HEK293 (cell line): ENCODE results near the gene LRP10.

Source experiments
- CTCF ChIA-PET: fragments of 350-600 bp; formaldehyde crosslinking; extraction: SDS; loops from one replicate; lab custom pipeline; 2021; ENCODE audit warnings: antibody characterized with exemption; lab: Yijun Ruan, JAX
- POLR2A ChIA-PET: fragments of 300-600 bp; formaldehyde crosslinking; extraction: SDS; loops from one replicate; lab custom pipeline; 2020; ENCODE audit warnings: antibody characterized with exemption, inconsistent platforms; lab: Yijun Ruan, JAX
- H3K27ac ChIP-seq: fragments of 200-500 bp; sonication (Bioruptor generic); 2 replicates; pipeline ENCODE4 v1.5.1; 2014; ENCODE audit warnings: low read depth, low read length, control low read depth, inconsistent platforms; ENCODE audit errors: extremely low read depth
- H3K36me3 ChIP-seq, 2 experiments: fragments of 200-500 bp in 1 of 2; sonication (Bioruptor generic) in 1 of 2; 1 replicate in 1 of 2; 2 replicates in 1 of 2; pipeline ENCODE4 v1.5.1; 2014 to 2017; ENCODE audit warnings: inconsistent platforms in 2 of 2, low read length in 2 of 2; ENCODE audit not compliant: control insufficient read depth in 2 of 2, insufficient read depth in 1 of 2
- H3K4me1 ChIP-seq: fragments of 200-500 bp; sonication (Bioruptor generic); 2 replicates; pipeline ENCODE4 v1.5.1; 2014; ENCODE audit warnings: mild to moderate bottlenecking, low read length, inconsistent platforms; ENCODE audit not compliant: control insufficient read depth, insufficient read depth
- H3K4me3 ChIP-seq: 2 replicates; pipeline ENCODE4 v1.5.1; 2011; ENCODE audit warnings: low read depth, mild to moderate bottlenecking, control low read depth, low read length, moderate library complexity
- H3K9me3 ChIP-seq: fragments of 200-500 bp; sonication (Bioruptor generic); 2 replicates; pipeline ENCODE4 v1.5.1; 2014; ENCODE audit warnings: low read depth, low read length, inconsistent platforms; ENCODE audit not compliant: control insufficient read depth, insufficient read depth
- AEBP2 ChIP-seq: fragments of 450-650 bp; formaldehyde crosslinking; IDR thresholded peaks from 2 replicates; pipeline ENCODE4 v1.5.1; 2016; ENCODE audit warnings: missing biosample characterization, missing genetic modification characterization, borderline replicate concordance
- ATF2 ChIP-seq: fragments of 450-650 bp; formaldehyde crosslinking; IDR thresholded peaks from 2 replicates; pipeline ENCODE4 v1.5.1; 2016; ENCODE audit warnings: missing biosample characterization, missing genetic modification characterization, low read depth
- BCL6B ChIP-seq: fragments of 450-650 bp; formaldehyde crosslinking; IDR thresholded peaks from 2 replicates; pipeline ENCODE4 v1.5.1; 2017; ENCODE audit warnings: missing biosample characterization, missing genetic modification characterization
- ELK4 ChIP-seq: IDR thresholded peaks from 2 replicates; pipeline ENCODE4 v1.6.1; 2011; ENCODE audit warnings: mild to moderate bottlenecking, low read depth, low read length, borderline replicate concordance
- KLF1 ChIP-seq: fragments of 450-650 bp; formaldehyde crosslinking; IDR thresholded peaks from 2 replicates; pipeline ENCODE4 v1.5.1; 2016; ENCODE audit warnings: missing biosample characterization, missing genetic modification characterization
- KLF8 ChIP-seq: fragments of 450-650 bp; formaldehyde crosslinking; IDR thresholded peaks from 2 replicates; pipeline ENCODE4 v1.5.1; 2016; ENCODE audit warnings: missing biosample characterization, missing genetic modification characterization
- MYNN ChIP-seq: fragments of 450-650 bp; formaldehyde crosslinking; IDR thresholded peaks from 2 replicates; pipeline ENCODE4 v1.5.1; 2016; ENCODE audit warnings: missing biosample characterization, missing genetic modification characterization, borderline replicate concordance
- PRDM2 ChIP-seq: fragments of 450-650 bp; formaldehyde crosslinking; IDR thresholded peaks from 2 replicates; pipeline ENCODE4 v1.5.1; 2016; ENCODE audit warnings: missing biosample characterization, missing genetic modification characterization, borderline replicate concordance
- PRDM6 ChIP-seq: fragments of 450-650 bp; formaldehyde crosslinking; IDR thresholded peaks from 2 replicates; pipeline ENCODE4 v1.5.1; 2017; ENCODE audit warnings: missing biosample characterization, missing genetic modification characterization
- SCRT1 ChIP-seq: fragments of 450-650 bp; formaldehyde crosslinking; IDR thresholded peaks from 2 replicates; pipeline ENCODE4 v1.5.1; 2016; ENCODE audit warnings: missing biosample characterization, missing genetic modification characterization, borderline replicate concordance
- ZBTB21 ChIP-seq: fragments of 450-650 bp; formaldehyde crosslinking; IDR thresholded peaks from 2 replicates; pipeline ENCODE4 v1.5.1; 2017; ENCODE audit warnings: missing biosample characterization, missing genetic modification characterization
- ZNF10 ChIP-seq: fragments of 450-650 bp; formaldehyde crosslinking; IDR thresholded peaks from 2 replicates; pipeline ENCODE4 v1.5.1; 2017; ENCODE audit warnings: missing biosample characterization, missing genetic modification characterization
- ZNF121 ChIP-seq: fragments of 450-650 bp; formaldehyde crosslinking; IDR thresholded peaks from 2 replicates; pipeline ENCODE4 v1.5.1; 2016; ENCODE audit warnings: missing biosample characterization, missing genetic modification characterization
- ZNF184 ChIP-seq: fragments of 450-650 bp; IDR thresholded peaks from 2 replicates; pipeline ENCODE4 v1.5.1; 2018; ENCODE audit warnings: missing biosample characterization, mild to moderate bottlenecking, missing genetic modification characterization
- ZNF211 ChIP-seq: fragments of 450-650 bp; formaldehyde crosslinking; IDR thresholded peaks from 2 replicates; pipeline ENCODE4 v1.5.1; 2016; ENCODE audit warnings: low read depth, missing biosample characterization, missing genetic modification characterization
- ZNF24 ChIP-seq: fragments of 450-650 bp; formaldehyde crosslinking; IDR thresholded peaks from 2 replicates; pipeline ENCODE4 v1.5.1; 2016; ENCODE audit warnings: missing biosample characterization, missing genetic modification characterization
- ZNF341 ChIP-seq: fragments of 450-650 bp; formaldehyde crosslinking; IDR thresholded peaks from 2 replicates; pipeline ENCODE4; 2016; ENCODE audit warnings: low read depth, missing biosample characterization, missing genetic modification characterization
- ZNF350 ChIP-seq: fragments of 450-650 bp; formaldehyde crosslinking; IDR thresholded peaks from 2 replicates; pipeline ENCODE4 v1.5.0; 2017; ENCODE audit warnings: missing biosample characterization, mild to moderate bottlenecking, missing genetic modification characterization
- ZNF37A ChIP-seq: fragments of 450-650 bp; IDR thresholded peaks from 2 replicates; pipeline ENCODE4 v1.5.1; 2018; ENCODE audit warnings: missing biosample characterization, missing genetic modification characterization
- ZNF423 ChIP-seq: fragments of 450-650 bp; formaldehyde crosslinking; IDR thresholded peaks from 2 replicates; pipeline ENCODE4 v1.5.1; 2016; ENCODE audit warnings: missing biosample characterization, missing genetic modification characterization
- ZNF544 ChIP-seq: fragments of 450-650 bp; formaldehyde crosslinking; IDR thresholded peaks from 2 replicates; pipeline ENCODE4 v1.5.0; 2017; ENCODE audit warnings: missing biosample characterization, missing genetic modification characterization
- ZNF623 ChIP-seq: fragments of 450-650 bp; formaldehyde crosslinking; IDR thresholded peaks from 2 replicates; pipeline ENCODE4 v1.5.1; 2016; ENCODE audit warnings: missing biosample characterization, missing genetic modification characterization
- ZSCAN5A ChIP-seq: fragments of 450-650 bp; formaldehyde crosslinking; IDR thresholded peaks from 2 replicates; pipeline ENCODE4 v1.5.1; 2016; ENCODE audit warnings: missing biosample characterization, missing genetic modification characterization

Gene LRP10

GRCh38 chr14:22824711-22825359 is 46.7 kb upstream of the LRP10 start:
- H3K4me1 ChIP-seq = peaks cover 2% of the 10 kb centered on the region; the same call in 1 of the 2 replicates
- POLR2A ChIA-PET = interaction anchor here (0.6 to 1.4 kb wide), 4 partner anchors 12 to 58 kb away, joined by 3 to 6 read pairs (median 3); no protein-coding TSS in a partner anchor
- peak; percentile 87 for TF ChIP-seq ZBTB21 (tag by site-specific recombination)
- peak; percentile 70 for TF ChIP-seq ZNF10 (tag by site-specific recombination)
- TF ChIP-seq ZNF544 (tag by site-specific recombination) = no peak
- no peak for TF ChIP-seq ZNF350
- TF ChIP-seq ZNF37A (tag by site-specific recombination) = no peak
- TF ChIP-seq ZNF184 = no peak
- TF ChIP-seq ZNF341 = no peak
- peak; percentile 22 for TF ChIP-seq ATF2
- no peak for TF ChIP-seq ZNF623 (tag by site-specific recombination)
- no peak for TF ChIP-seq AEBP2 (tag by site-specific recombination)
- no peak for TF ChIP-seq ZNF24
- no peak for TF ChIP-seq KLF1
- no peak for TF ChIP-seq ZNF211 (tag by site-specific recombination)
- no peak for TF ChIP-seq ZNF423 (tag by site-specific recombination)
- TF ChIP-seq ZSCAN5A (tag by site-specific recombination) = no peak
- TF ChIP-seq KLF8 (tag by site-specific recombination) = no peak
- TF ChIP-seq ZNF121 (tag by site-specific recombination) = no peak
- TF ChIP-seq BCL6B (tag by site-specific recombination) = no peak
- TF ChIP-seq PRDM6 = no peak
- no peak for TF ChIP-seq ELK4
- no peak for TF ChIP-seq SCRT1
- TF ChIP-seq MYNN (tag by site-specific recombination) = no peak
- no peak for TF ChIP-seq PRDM2 (tag by site-specific recombination)

More at GRCh38 chr14:22824711-22825359, 46.7 kb upstream of the LRP10 start:
- Histone ChIP-seq H3K27ac (no peak overlapping the region), H3K36me3 (no peaks in the 10 kb centered on the region), H3K9me3 (no peaks in the 10 kb centered on the region), H3K4me3 (no peak overlapping the region)
- CTCF ChIA-PET = interaction anchor here (0.8 to 4.7 kb wide), 6 partner anchors 27 to 254 kb away, joined by 3 to 115 read pairs (median 7); partner anchors contain the start of gene OXA1L
